Measurements from ENCODE around the gene SLC40A1.

DNA sequence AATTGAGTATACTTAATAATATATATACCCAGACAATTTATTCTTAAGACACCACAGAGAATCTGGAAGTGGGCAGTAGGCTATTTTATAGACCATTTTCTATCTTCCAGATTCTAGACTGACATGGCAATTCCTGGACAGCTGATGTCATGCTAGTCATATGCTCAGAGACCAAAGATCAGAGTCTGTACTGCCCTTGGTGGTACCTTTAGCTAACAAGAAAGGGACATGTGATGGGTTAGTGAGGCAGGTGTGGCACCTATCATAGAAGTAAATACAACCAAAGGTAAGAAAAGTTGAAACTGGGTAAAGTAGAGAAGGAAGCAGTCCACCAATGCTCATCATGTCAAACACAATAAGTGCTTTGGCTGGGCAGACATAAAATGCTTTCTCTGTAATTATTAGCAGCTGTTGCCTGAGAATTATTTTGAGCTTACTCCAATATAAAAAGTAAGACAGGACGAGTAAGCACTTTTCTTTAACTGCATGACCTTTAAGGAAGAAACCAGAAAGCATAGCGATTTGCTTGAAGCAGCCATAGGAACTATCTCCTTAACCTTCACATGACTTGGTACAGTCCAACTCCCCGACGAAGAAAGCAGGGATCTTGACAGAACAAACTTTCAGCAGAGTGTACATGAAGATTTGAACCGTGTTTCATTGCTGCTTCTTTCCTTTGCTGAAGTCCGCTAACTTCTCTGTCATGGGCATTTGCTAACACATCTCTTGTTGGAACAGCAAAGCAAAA, 47.1 kb downstream of the SLC40A1 start:
- TF ChIP-seq EZH2 (IDR thresholded peaks at IDR 0.05; ENCODE audit: insufficient read depth, low read length): no peak
- TF ChIP-seq, protein P1, sequence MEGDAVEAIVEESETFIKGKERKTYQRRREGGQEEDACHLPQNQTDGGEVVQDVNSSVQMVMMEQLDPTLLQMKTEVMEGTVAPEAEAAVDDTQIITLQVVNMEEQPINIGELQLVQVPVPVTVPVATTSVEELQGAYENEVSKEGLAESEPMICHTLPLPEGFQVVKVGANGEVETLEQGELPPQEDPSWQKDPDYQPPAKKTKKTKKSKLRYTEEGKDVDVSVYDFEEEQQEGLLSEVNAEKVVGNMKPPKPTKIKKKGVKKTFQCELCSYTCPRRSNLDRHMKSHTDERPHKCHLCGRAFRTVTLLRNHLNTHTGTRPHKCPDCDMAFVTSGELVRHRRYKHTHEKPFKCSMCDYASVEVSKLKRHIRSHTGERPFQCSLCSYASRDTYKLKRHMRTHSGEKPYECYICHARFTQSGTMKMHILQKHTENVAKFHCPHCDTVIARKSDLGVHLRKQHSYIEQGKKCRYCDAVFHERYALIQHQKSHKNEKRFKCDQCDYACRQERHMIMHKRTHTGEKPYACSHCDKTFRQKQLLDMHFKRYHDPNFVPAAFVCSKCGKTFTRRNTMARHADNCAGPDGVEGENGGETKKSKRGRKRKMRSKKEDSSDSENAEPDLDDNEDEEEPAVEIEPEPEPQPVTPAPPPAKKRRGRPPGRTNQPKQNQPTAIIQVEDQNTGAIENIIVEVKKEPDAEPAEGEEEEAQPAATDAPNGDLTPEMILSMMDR (IDR thresholded peaks at IDR 0.05; ENCODE audit: insufficient read depth, low read depth, low read length): no peak

All from astrocyte (in vitro differentiated cells and primary cell).